IMR-90 (cell line): ENCODE measurements around the gene ALK. TPM values are rescaled to one million over a fixed set of nuclear protein-coding genes. Genes with fewer than 3 reads are reported as not detected.
A peak's percentile ranks its signal among the peaks of the same experiment; 100 is the strongest.

Source experiments
- ATAC-seq: fragments of 200-7000 bp; cut with Tn5 transposase; 2 replicates; pipeline ENCODE4 v1.9.1; 2020; ENCODE audit warnings: low read depth, mild to moderate bottlenecking, moderate library complexity
- BruUV-seq: library from RNA; stranded (reverse); fragments of 400-500 nt; replicated peaks from 2 replicates; lab custom pipeline; 2021; lab: Mats Ljungman, UMichigan
- CTCF ChIA-PET: fragments of 300-600 bp; formaldehyde crosslinking; extraction: SDS; loops from one replicate; lab custom pipeline; 2021; ENCODE audit warnings: antibody characterized with exemption; lab: Yijun Ruan, JAX
- POLR2A ChIA-PET: fragments of 300-600 bp; sonication (Branson Sonifier 250); formaldehyde crosslinking; loops from one replicate; lab custom pipeline; 2022; ENCODE audit warnings: antibody characterized with exemption; ENCODE audit not compliant: unreplicated experiment; lab: Charles Lee
- DNase-seq: peaks from one replicate; pipeline ENCODE4 v3.0.0; 2013
- H2AFZ ChIP-seq: replicated peaks from 2 replicates; pipeline ENCODE3; 2013; ENCODE audit warnings: low read length, mild to moderate bottlenecking; ENCODE audit not compliant: poor library complexity
- H2AK5ac ChIP-seq: 2 replicates; pipeline ENCODE4 v1.6.1; 2013; ENCODE audit warnings: low read depth, low read length, inconsistent platforms
- H2AK9ac ChIP-seq: replicated peaks from 2 replicates; pipeline ENCODE3; 2013; ENCODE audit warnings: mild to moderate bottlenecking, low read depth, low read length, moderate library complexity; ENCODE audit not compliant: poor library complexity
- H2BK120ac ChIP-seq: 2 replicates; pipeline ENCODE4 v1.6.1; 2013; ENCODE audit warnings: low read depth, low read length, inconsistent platforms
- H2BK15ac ChIP-seq: 3 replicates; pipeline ENCODE4 v1.6.1; 2013; ENCODE audit warnings: low read depth, low read length, inconsistent platforms
- H2BK20ac ChIP-seq: 2 replicates; pipeline ENCODE4 v1.6.1; 2013; ENCODE audit warnings: low read depth, mild to moderate bottlenecking, inconsistent platforms, low read length, moderate library complexity
- H2BK5ac ChIP-seq: 2 replicates; pipeline ENCODE4 v1.6.1; 2013; ENCODE audit warnings: mild to moderate bottlenecking, low read depth, low read length, inconsistent platforms; ENCODE audit not compliant: poor library complexity, severe bottlenecking
- H3K14ac ChIP-seq: replicated peaks from 2 replicates; pipeline ENCODE4 v1.6.1; 2013; ENCODE audit warnings: low read depth, low read length, inconsistent platforms
- H3K18ac ChIP-seq: 2 replicates; pipeline ENCODE4 v1.6.1; 2013; ENCODE audit warnings: low read depth, low read length, control low read depth
- H3K23ac ChIP-seq: 2 replicates; pipeline ENCODE4 v1.6.1; 2013; ENCODE audit warnings: low read depth, low read length, inconsistent platforms
- H3K27ac ChIP-seq: 2 replicates; pipeline ENCODE4 v1.5.1; 2013; ENCODE audit warnings: mild to moderate bottlenecking, control low read depth, low read length; ENCODE audit not compliant: insufficient read depth
- H3K27me3 ChIP-seq: 2 replicates; pipeline ENCODE4 v1.6.1; 2013; ENCODE audit warnings: low read length; ENCODE audit not compliant: control insufficient read depth, insufficient read depth
- H3K36me3 ChIP-seq: 2 replicates; pipeline ENCODE4 v1.6.1; 2013; ENCODE audit warnings: low read length, mixed read lengths; ENCODE audit not compliant: control insufficient read depth, insufficient read depth
- H3K4ac ChIP-seq: 2 replicates; pipeline ENCODE4 v1.6.1; 2013; ENCODE audit warnings: low read depth, low read length, inconsistent platforms
- H3K4me1 ChIP-seq: 2 replicates; pipeline ENCODE4 v1.6.1; 2013; ENCODE audit warnings: low read length, mixed read lengths; ENCODE audit not compliant: control insufficient read depth, insufficient read depth
- H3K4me2 ChIP-seq: 2 replicates; pipeline ENCODE4 v1.6.1; 2013; ENCODE audit warnings: low read depth, mild to moderate bottlenecking, control low read depth, low read length, moderate library complexity
- H3K4me3 ChIP-seq: 2 replicates; pipeline ENCODE4 v1.5.1; 2013; ENCODE audit warnings: low read depth, mild to moderate bottlenecking, control low read depth, low read length, moderate library complexity; ENCODE audit not compliant: insufficient read depth
- H3K56ac ChIP-seq: 2 replicates; pipeline ENCODE4 v1.6.1; 2013; ENCODE audit warnings: low read length, inconsistent platforms; ENCODE audit not compliant: insufficient read depth; ENCODE audit errors: extremely low read depth
- H3K79me1 ChIP-seq, 2 experiments: 2 replicates each; pipeline ENCODE4 v1.6.1; 2013; ENCODE audit warnings: low read length in 2 of 2, inconsistent platforms in 1 of 2, low read depth in 1 of 2
- H3K9ac ChIP-seq: 2 replicates; pipeline ENCODE4 v1.6.1; 2013; ENCODE audit warnings: low read depth, low read length, control low read depth
- H3K9me1 ChIP-seq: 2 replicates; pipeline ENCODE4 v1.6.1; 2013; ENCODE audit warnings: low read length, inconsistent platforms; ENCODE audit not compliant: insufficient read depth
- H3K9me3 ChIP-seq: 2 replicates; pipeline ENCODE4 v1.6.1; 2013; ENCODE audit warnings: low read length; ENCODE audit not compliant: control insufficient read depth, insufficient read depth
- H4K20me1 ChIP-seq: 2 replicates; pipeline ENCODE4 v1.6.1; 2013; ENCODE audit warnings: low read length, inconsistent platforms; ENCODE audit not compliant: insufficient read depth
- H4K5ac ChIP-seq: 2 replicates; pipeline ENCODE4 v1.6.1; 2013; ENCODE audit warnings: mild to moderate bottlenecking, low read depth, low read length, control low read depth
- H4K8ac ChIP-seq, 2 experiments: 2 replicates each; pipeline ENCODE4 v1.6.1; 2013; ENCODE audit warnings: low read depth in 2 of 2, low read length in 2 of 2, control low read depth in 1 of 2, inconsistent platforms in 1 of 2
- H4K91ac ChIP-seq: 2 replicates; pipeline ENCODE4 v1.6.1; 2013; ENCODE audit warnings: low read depth, low read length, inconsistent platforms; ENCODE audit not compliant: insufficient read depth
- WGBS, 2 experiments: methylation state at CpG; one replicate each; pipeline versions ENCODE4 v1.1.5 to v1.1.7; 2013; ENCODE audit warnings: missing lambda C conversion rate in 2 of 2; ENCODE audit not compliant: insufficient read length in 1 of 2; ENCODE audit errors: extremely low coverage in 2 of 2; 5-methylcytosine and 5-hydroxymethylcytosine counted together
- dilution Hi-C: fragments of 300-500 bp; cut with HindIII; formaldehyde crosslinking; loops from one replicate; pipeline ENCODE4 v1.14.3; 2018; ENCODE audit warnings: low sequenced_read_pairs; ENCODE audit not compliant: unreplicated experiment
- in situ Hi-C: fragments of 300-500 bp; cut with MboI; formaldehyde crosslinking; loops from 3 replicates; pipeline ENCODE4 v1.14.3; 2019; ENCODE audit warnings: low sequenced_read_pairs, inconsistent platforms, mixed read lengths
- intact Hi-C: fragments of 100-400 bp; cut with micrococcal nuclease; formaldehyde crosslinking; loops from 2 replicates; pipeline ENCODE4 v1.10.0; 2022
- polyA plus RNA-seq, 3 experiments: library from polyadenylated mRNA; depleted of rRNA; stranded (reverse); fragments of >200 nt; gene quantifications; 2 replicates each; pipeline ENCODE4 v1.2.3, GENCODE V29; 2012; ENCODE audit warnings: low replicate concordance in 1 of 3
- total RNA-seq: library from RNA; depleted of rRNA; stranded (reverse); fragments of >200 nt; gene quantifications from 2 replicates; pipeline ENCODE4 v1.2.3, GENCODE V29; 2012
- TF ChIP-seq, protein P1 (sequence below): conservative IDR thresholded peaks from 2 replicates; pipeline ENCODE4 v1.5.1; 2012; ENCODE audit warnings: mild to moderate bottlenecking, low read depth, low read length, improper control_type of control experiment

The ALK gene
- total and polyA plus RNA-seq, 2 of the 4 experiments (the other 2 are of a cell fraction), result not detected

DNA sequence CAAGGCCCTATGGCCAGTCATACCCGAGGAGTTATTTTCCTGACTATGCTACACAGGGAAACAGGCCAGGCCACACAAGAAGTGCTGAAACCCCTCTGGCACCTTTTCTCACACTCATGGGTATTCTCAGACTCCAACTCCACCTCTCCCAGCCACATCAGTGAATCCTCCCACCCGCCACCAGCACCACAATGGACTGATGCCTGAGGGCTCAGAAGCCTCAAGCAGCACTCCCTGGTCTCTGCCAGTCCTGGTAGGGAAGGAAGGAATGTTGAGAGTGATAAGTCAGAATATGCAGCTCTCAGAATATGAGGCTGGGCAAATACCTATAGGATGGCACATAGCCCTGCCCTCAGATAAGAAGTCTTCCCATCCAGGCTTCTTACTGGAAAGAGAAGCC is 391.1 kb downstream of the ALK start:
- Histone ChIP-seq H3K23ac (no peak overlapping the region), H3K36me3 (no peaks in the 10 kb centered on the region), H2BK15ac (peak overlapping the region; percentile 64; the same call in 1 of the 3 replicates), H2AFZ (peak overlapping the region; percentile 19), H3K4me1 (peaks cover 7% of the 10 kb centered on the region), H2AK9ac (peak overlapping the region; percentile 37), H3K18ac (no peak overlapping the region), H4K5ac (no peak overlapping the region), H4K91ac (peak overlapping the region; percentile 63; the same call in 1 of the 2 replicates), H3K4ac (peak overlapping the region; percentile 77), H2BK120ac (no peak overlapping the region; the same call in 1 of the 2 replicates), H4K20me1 (no peaks in the 10 kb centered on the region), H2BK5ac (peak overlapping the region; percentile 5), H3K27me3 (no peaks in the 10 kb centered on the region), H3K4me3 (no peak overlapping the region), H2AK5ac (peak overlapping the region; percentile 20), H3K9ac (no peak overlapping the region), H4K8ac (peak overlapping the region in 1 of 2 experiments; percentile 36; a peak in 1 of 4 replicates), H3K79me1 (no peaks in the 10 kb centered on the region), H3K9me3 (no peaks in the 10 kb centered on the region), H2BK20ac (peak overlapping the region; percentile 48; the same call in 1 of the 2 replicates), H3K9me1 (peaks cover 15% of the 10 kb centered on the region), H3K56ac (no peak overlapping the region), H3K27ac (no peak overlapping the region), H3K4me2 (no peak overlapping the region), H3K14ac (peak overlapping the region; percentile 26; the same call in 1 of the 2 replicates)
- intact Hi-C loops (no loop called here), dilution Hi-C loops (no loop called here), in situ Hi-C loops (no loop called here)
- BruUV-seq, result no TSS peak
- TF ChIP-seq, protein P1, sequence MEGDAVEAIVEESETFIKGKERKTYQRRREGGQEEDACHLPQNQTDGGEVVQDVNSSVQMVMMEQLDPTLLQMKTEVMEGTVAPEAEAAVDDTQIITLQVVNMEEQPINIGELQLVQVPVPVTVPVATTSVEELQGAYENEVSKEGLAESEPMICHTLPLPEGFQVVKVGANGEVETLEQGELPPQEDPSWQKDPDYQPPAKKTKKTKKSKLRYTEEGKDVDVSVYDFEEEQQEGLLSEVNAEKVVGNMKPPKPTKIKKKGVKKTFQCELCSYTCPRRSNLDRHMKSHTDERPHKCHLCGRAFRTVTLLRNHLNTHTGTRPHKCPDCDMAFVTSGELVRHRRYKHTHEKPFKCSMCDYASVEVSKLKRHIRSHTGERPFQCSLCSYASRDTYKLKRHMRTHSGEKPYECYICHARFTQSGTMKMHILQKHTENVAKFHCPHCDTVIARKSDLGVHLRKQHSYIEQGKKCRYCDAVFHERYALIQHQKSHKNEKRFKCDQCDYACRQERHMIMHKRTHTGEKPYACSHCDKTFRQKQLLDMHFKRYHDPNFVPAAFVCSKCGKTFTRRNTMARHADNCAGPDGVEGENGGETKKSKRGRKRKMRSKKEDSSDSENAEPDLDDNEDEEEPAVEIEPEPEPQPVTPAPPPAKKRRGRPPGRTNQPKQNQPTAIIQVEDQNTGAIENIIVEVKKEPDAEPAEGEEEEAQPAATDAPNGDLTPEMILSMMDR, result no peak
- WGBS, 2 experiments, result no CpG with 5 or more reads among the region's 2 CpGs
- ChIA-PET POLR2A (no interaction called here), CTCF (no interaction called here)
- ATAC-seq (no peak), DNase-seq (peak; percentile 4)
